GM12878 (cell line): ENCODE data around the gene SLC6A1. TPM values are rescaled to one million over a fixed set of nuclear protein-coding genes. Genes with fewer than 3 reads are reported as not detected.

Experiments used
- ATAC-seq: fragments of 200-7000 bp; cut with Tn5 transposase; 3 replicates; pipeline ENCODE4 v1.9.1; 2020; ENCODE audit warnings: mild to moderate bottlenecking, moderate library complexity
- BruUV-seq: library from RNA; stranded (reverse); fragments of 400-500 nt; replicated peaks from 2 replicates; lab custom pipeline; 2021; lab: Mats Ljungman, UMichigan
- CTCF ChIA-PET: fragments of 300-600 bp; sonication (Branson Sonifier 250); formaldehyde crosslinking; extraction: SDS; loops from one replicate; lab custom pipeline; 2021; ENCODE audit warnings: inconsistent platforms; lab: Yijun Ruan, JAX
- POLR2A ChIA-PET: fragments of 350-600 bp; formaldehyde crosslinking; extraction: SDS; loops from one replicate; lab custom pipeline; 2021; ENCODE audit warnings: inconsistent platforms; lab: Charles Lee
- RAD21 ChIA-PET: fragments of 300-600 bp; sonication (Branson Sonifier 250); formaldehyde crosslinking; loops from one replicate; lab custom pipeline; 2023; ENCODE audit warnings: antibody characterized with exemption; ENCODE audit not compliant: unreplicated experiment; lab: Charles Lee
- SMC1A ChIA-PET: fragments of 300-600 bp; sonication (Branson Sonifier 250); formaldehyde crosslinking; loops from one replicate; lab custom pipeline; 2023; ENCODE audit not compliant: unreplicated experiment, uncharacterized antibody; lab: Charles Lee
- DNase-seq: peaks from one replicate; pipeline ENCODE4 v3.0.0-alpha.2; 2011; ENCODE audit warnings: low read depth, low spot score
- FAIRE-seq: peaks from 3 replicates; lab custom pipeline; 2011; peaks lifted over from hg19 to GRCh38; lab: Jason Lieb, UNC
- H2AFZ ChIP-seq: 2 replicates; pipeline ENCODE4 v1.6.0; 2011; ENCODE audit warnings: low read depth, low read length, control low read depth; ENCODE audit not compliant: control insufficient read depth
- H3K27ac ChIP-seq: 2 replicates; pipeline ENCODE4 v1.5.1; 2011; ENCODE audit warnings: control low read depth; ENCODE audit not compliant: control insufficient read depth, insufficient read depth
- H3K27me3 ChIP-seq, 2 experiments: replicated peaks in 1 of 2; 2 replicates each; pipeline versions ENCODE4 v1.6.0 to v1.6.1; 2011; ENCODE audit warnings: low read length in 1 of 2; ENCODE audit not compliant: control insufficient read depth in 2 of 2, insufficient read depth in 2 of 2
- H3K36me3 ChIP-seq, 2 experiments: 2 replicates each; pipeline ENCODE4 v1.5.1; 2011; ENCODE audit warnings: low read length in 1 of 2; ENCODE audit not compliant: control insufficient read depth in 2 of 2, insufficient read depth in 2 of 2
- H3K4me1 ChIP-seq: 2 replicates; pipeline ENCODE4 v1.6.1; 2011; ENCODE audit warnings: mild to moderate bottlenecking, low read length, moderate library complexity, mixed read lengths; ENCODE audit not compliant: control insufficient read depth, insufficient read depth
- H3K4me2 ChIP-seq: 2 replicates; pipeline ENCODE4 v1.6.0; 2011; ENCODE audit warnings: control low read depth; ENCODE audit not compliant: control insufficient read depth, insufficient read depth
- H3K4me3 ChIP-seq: fragments of 200-600 bp; sonication (generic); 2 replicates; pipeline ENCODE4 v1.5.1; 2016
- H3K79me2 ChIP-seq: 2 replicates; pipeline ENCODE4 v1.6.0; 2011; ENCODE audit warnings: low read length; ENCODE audit not compliant: control insufficient read depth, insufficient read depth
- H3K9ac ChIP-seq: 2 replicates; pipeline ENCODE4 v1.8.0; 2011; ENCODE audit warnings: low read length, control low read depth, mixed read lengths; ENCODE audit not compliant: control insufficient read depth, insufficient read depth
- H3K9me3 ChIP-seq: replicated peaks from 3 replicates; pipeline ENCODE4 v1.5.1; 2011; ENCODE audit warnings: mild to moderate bottlenecking, low read length; ENCODE audit not compliant: control insufficient read depth, insufficient read depth
- H4K20me1 ChIP-seq: 2 replicates; pipeline ENCODE4 v1.6.0; 2011; ENCODE audit not compliant: control insufficient read depth, insufficient read depth
- BCL11A ChIP-seq: IDR thresholded peaks from 2 replicates; pipeline ENCODE4 v1.6.1; 2011; ENCODE audit warnings: low read depth, low read length
- CREB1 ChIP-seq: IDR thresholded peaks from 2 replicates; pipeline ENCODE4 v1.6.1; 2012; ENCODE audit warnings: low read depth, mild to moderate bottlenecking, inconsistent platforms
- DPF2 ChIP-seq: fragments of 450-650 bp; IDR thresholded peaks from 2 replicates; pipeline ENCODE4 v1.6.1; 2017; ENCODE audit warnings: mild to moderate bottlenecking
- HCFC1 ChIP-seq: fragments of 150-350 bp; IDR thresholded peaks from 2 replicates; pipeline ENCODE4 v1.6.1; 2014; ENCODE audit warnings: low read length
- MLLT1 ChIP-seq: fragments of 450-650 bp; IDR thresholded peaks from 2 replicates; pipeline ENCODE4 v1.6.1; 2016; ENCODE audit warnings: mild to moderate bottlenecking
- NR2C1 ChIP-seq: fragments of 450-650 bp; IDR thresholded peaks from 2 replicates; pipeline ENCODE4 v1.6.1; 2017; ENCODE audit warnings: antibody characterized with exemption, mild to moderate bottlenecking, moderate library complexity
- PML ChIP-seq: IDR thresholded peaks from 2 replicates; pipeline ENCODE4 v1.6.1; 2012; ENCODE audit warnings: low read length, inconsistent platforms
- POLR2AphosphoS5 ChIP-seq: IDR thresholded peaks from 2 replicates; pipeline ENCODE4 v1.6.1; 2011; ENCODE audit warnings: mild to moderate bottlenecking, low read length, inconsistent platforms
- RAD21 ChIP-seq: IDR thresholded peaks from 2 replicates; pipeline ENCODE4 v1.6.1; 2011; ENCODE audit warnings: mild to moderate bottlenecking, low read depth, low read length, moderate library complexity; ENCODE audit not compliant: insufficient read depth
- RAD51 ChIP-seq: fragments of 450-650 bp; IDR thresholded peaks from 2 replicates; pipeline ENCODE4 v1.6.1; 2016; ENCODE audit warnings: moderate library complexity, mild to moderate bottlenecking, inconsistent platforms
- RB1 ChIP-seq: fragments of 450-650 bp; formaldehyde crosslinking; IDR thresholded peaks from 2 replicates; pipeline ENCODE4 v1.6.1; 2017; ENCODE audit warnings: mild to moderate bottlenecking, borderline replicate concordance
- RELB ChIP-seq: fragments of 450-650 bp; IDR thresholded peaks from 2 replicates; pipeline ENCODE4 v1.6.1; 2017; ENCODE audit warnings: low read depth, mild to moderate bottlenecking, moderate library complexity
- SMAD5 ChIP-seq: IDR thresholded peaks from 2 replicates; pipeline ENCODE4 v1.6.1; 2016; ENCODE audit warnings: antibody characterized with exemption, low read depth
- SMARCA5 ChIP-seq: fragments of 450-650 bp; IDR thresholded peaks from 2 replicates; pipeline ENCODE4 v1.6.1; 2017; ENCODE audit warnings: mild to moderate bottlenecking
- SMC3 ChIP-seq: IDR thresholded peaks from 2 replicates; pipeline ENCODE4 v1.6.1; 2011; ENCODE audit warnings: low read length, improper control_type of control experiment, borderline replicate concordance
- TARDBP ChIP-seq: IDR thresholded peaks from 2 replicates; pipeline ENCODE4 v1.6.1; 2016; ENCODE audit warnings: borderline replicate concordance
- ZNF622 ChIP-seq: fragments of 450-650 bp; IDR thresholded peaks from 2 replicates; pipeline ENCODE4 v1.6.1; 2017; ENCODE audit warnings: mild to moderate bottlenecking, inconsistent platforms
- WGBS: methylation state at CpG from one replicate; pipeline ENCODE4 v1.1.6; 2016; ENCODE audit warnings: low lambda C conversion rate; ENCODE audit not compliant: insufficient replicate concordance, insufficient coverage; ENCODE audit errors: missing lambda C conversion rate; 5-methylcytosine and 5-hydroxymethylcytosine counted together
- in situ Hi-C: fragments of 300-500 bp; cut with MboI; formaldehyde crosslinking; loops from 9 replicates; pipeline ENCODE4 v1.14.3; 2018; ENCODE audit warnings: mixed read lengths
- intact Hi-C: fragments of 100-400 bp; cut with micrococcal nuclease; formaldehyde crosslinking; loops from one replicate; pipeline ENCODE4 v1.14.2; 2022; ENCODE audit not compliant: unreplicated experiment
- polyA plus RNA-seq, 11 experiments: library from polyadenylated mRNA; depleted of rRNA in 4 of 11; unstranded in 6 of 11; stranded (reverse) in 5 of 11; fragments of >200 nt; fragmentation: Nextera tagmentation in 4 of 11; fragmentation: Illumina TruSeq in 1 of 11; extraction: Ambion mirVana in 4 of 11; extraction: Trizol in 1 of 11; gene quantifications; 1 replicate in 1 of 11; 2 replicates in 10 of 11; pipeline versions ENCODE4 v1.2.1 to v1.2.3, GENCODE V29; 2011 to 2016; ENCODE audit warnings: inconsistent platforms in 2 of 11, missing spikeins in 2 of 11, low read depth in 1 of 11
- total RNA-seq, 4 experiments: library from RNA; depleted of rRNA in 3 of 4; stranded (reverse); fragments of >200 nt in 3 of 4; fragmentation: Illumina TruSeq in 1 of 4; extraction: Trizol in 1 of 4; gene quantifications; 2 replicates each; pipeline versions ENCODE4 v1.2.1 to v1.2.3, GENCODE V29; 2013 to 2021

Gene SLC6A1
- total and polyA plus RNA-seq, 10 of the 15 experiments (the other 5 are each of a cell fraction or from before 2014, with no cell fraction given), result not detected

- Histone ChIP-seq H2AFZ (no peak overlapping the region), H3K27me3 (peaks cover 0 to 2% of the 10 kb centered on the region in 2 experiments; a peak in 3 of 4 replicates), H3K27ac (no peak overlapping the region), H3K4me2 (no peak overlapping the region), H3K9me3 (no peaks in the 10 kb centered on the region), H3K79me2 (no peaks in the 10 kb centered on the region), H3K36me3 (no peaks in the 10 kb centered on the region), H3K4me1 (no peaks in the 10 kb centered on the region), H3K4me3 (no peak overlapping the region), H4K20me1 (no peaks in the 10 kb centered on the region)
- intact Hi-C loops (no loop called here), in situ Hi-C loops (no loop called here)
- ChIA-PET CTCF (interaction anchor here (0.7 kb wide), 1 partner anchor 166 kb away, joined by 3 read pairs; no protein-coding TSS in a partner anchor), SMC1A (no interaction called here), RAD21 (no interaction called here), POLR2A (no interaction called here)
- FAIRE-seq (no peak), DNase-seq (no peak), ATAC-seq (no peak)
- WGBS, result 66% methylated on average over 11 of the region's 11 CpGs
- no TSS peak for BruUV-seq
- TF ChIP-seq RAD21, result no peak
- TF ChIP-seq BCL11A, result no peak
- TF ChIP-seq DPF2, result no peak
- TF ChIP-seq RELB, result no peak
- TF ChIP-seq RB1, result no peak
- no peak for TF ChIP-seq POLR2AphosphoS5
- TF ChIP-seq, all 136 proteins: peak for 0
- H3K9ac ChIP-seq, result no peak overlapping the region
Observed at GRCh38 chr3:11037976-11038375, 45.4 kb downstream of the SLC6A1 start.

GRCh38 chr3:11045536-11045935, 53.0 kb downstream of the SLC6A1 start:
- TF ChIP-seq TARDBP (no peak), ZNF622 (no peak), NR2C1 (no peak), PML (no peak), SMC3 (no peak), RAD51 (no peak), MLLT1 (no peak), CREB1 (no peak), SMAD5 (no peak), HCFC1 (no peak), SMARCA5 (no peak)
- BruUV-seq, result no TSS peak
- no peak overlapping the region for H3K9ac ChIP-seq
- no peak overlapping the region for H3K4me2 ChIP-seq
- ChIA-PET RAD21 (no interaction called here), CTCF (no interaction called here), POLR2A (no interaction called here), SMC1A (no interaction called here)
- FAIRE-seq (no peak), DNase-seq (no peak), ATAC-seq (no peak)
- no peak overlapping the region for H3K27ac ChIP-seq
- intact Hi-C loops, result no loop called here
- in situ Hi-C loops, result no loop called here
- no peaks in the 10 kb centered on the region for H3K9me3 ChIP-seq
- no peaks in the 10 kb centered on the region; a peak in 2 of 4 replicates for H3K27me3 ChIP-seq
- H3K4me1 ChIP-seq, result no peaks in the 10 kb centered on the region
- H3K79me2 ChIP-seq, result no peaks in the 10 kb centered on the region
- no peak overlapping the region for H2AFZ ChIP-seq
- no peaks in the 10 kb centered on the region for H4K20me1 ChIP-seq
- WGBS, result 36% methylated on average over 5 of the region's 5 CpGs
- no peaks in the 10 kb centered on the region for H3K36me3 ChIP-seq
- no peak overlapping the region for H3K4me3 ChIP-seq
